GM21619 (cell line): ENCODE results near the gene CHPF2.

ENCODE experiments used
- ATAC-seq: cut with Tn5 transposase; IDR thresholded peaks from one replicate; pipeline ENCODE4 v1.9.1; 2021; ENCODE audit not compliant: unreplicated experiment

The CHPF2 gene

GRCh38 chr7:151282111-151282510 is 49.8 kb downstream of the CHPF2 start:
- no peak for ATAC-seq

GRCh38 chr7:151283302-151283701 is 51.0 kb downstream of the CHPF2 start:
- ATAC-seq = no peak

- no peak for ATAC-seq
Observed at GRCh38 chr7:151286148-151286547, 53.9 kb downstream of the CHPF2 start.
